Trophoblast cell (in vitro differentiated cells and primary cell): ENCODE measurements around the gene TBCD.

Experiments used
- DNase-seq, 2 donors: peaks; one replicate each; pipeline ENCODE4 v3.0.0-alpha.2; 2016
- H2AFZ ChIP-seq: 2 replicates; pipeline ENCODE4 v1.6.1; 2013; ENCODE audit warnings: low read length, moderate library complexity, mild to moderate bottlenecking; ENCODE audit not compliant: insufficient read depth, poor library complexity
- H2AK5ac ChIP-seq: 2 replicates; pipeline ENCODE4 v1.6.1; 2013; ENCODE audit warnings: mild to moderate bottlenecking, low read length
- H2BK120ac ChIP-seq: 2 replicates; pipeline ENCODE4 v1.6.1; 2013; ENCODE audit warnings: low read length, mild to moderate bottlenecking, moderate library complexity; ENCODE audit not compliant: insufficient read depth, poor library complexity
- H2BK12ac ChIP-seq: 2 replicates; pipeline ENCODE4 v1.6.1; 2013; ENCODE audit warnings: mild to moderate bottlenecking, low read length, moderate library complexity
- H2BK5ac ChIP-seq: 2 replicates; pipeline ENCODE4 v1.6.1; 2013; ENCODE audit warnings: low read length, low read depth, moderate library complexity, mild to moderate bottlenecking; ENCODE audit not compliant: poor library complexity
- H3K14ac ChIP-seq: 2 replicates; pipeline ENCODE4 v1.6.1; 2013; ENCODE audit warnings: mild to moderate bottlenecking, low read length
- H3K18ac ChIP-seq: 2 replicates; pipeline ENCODE4 v1.6.1; 2013; ENCODE audit warnings: mild to moderate bottlenecking, low read length
- H3K23ac ChIP-seq: 2 replicates; pipeline ENCODE4 v1.6.1; 2013; ENCODE audit warnings: low read length
- H3K27ac ChIP-seq: 2 replicates; pipeline ENCODE4 v1.5.1; 2013; ENCODE audit warnings: low read depth, mild to moderate bottlenecking, inconsistent platforms, low read length, moderate library complexity
- H3K27me3 ChIP-seq: 2 replicates; pipeline ENCODE4 v1.6.1; 2013; ENCODE audit warnings: inconsistent platforms, mild to moderate bottlenecking, low read length, moderate library complexity; ENCODE audit not compliant: insufficient read depth
- H3K36me3 ChIP-seq, 2 experiments: 1 replicate in 1 of 2; 2 replicates in 1 of 2; pipeline ENCODE4 v1.6.1; 2013; ENCODE audit warnings: low read length in 2 of 2, mild to moderate bottlenecking in 2 of 2, moderate library complexity in 1 of 2; ENCODE audit not compliant: insufficient read depth in 2 of 2, control insufficient read depth in 1 of 2
- H3K4ac ChIP-seq: 2 replicates; pipeline ENCODE4 v1.6.1; 2013; ENCODE audit warnings: low read depth, mild to moderate bottlenecking, low read length, moderate library complexity
- H3K4me1 ChIP-seq, 2 experiments: 1 replicate in 1 of 2; 2 replicates in 1 of 2; pipeline ENCODE4 v1.6.1; 2013; ENCODE audit warnings: low read length in 2 of 2, mild to moderate bottlenecking in 2 of 2, moderate library complexity in 1 of 2; ENCODE audit not compliant: insufficient read depth in 2 of 2, control insufficient read depth in 1 of 2
- H3K4me2 ChIP-seq: 2 replicates; pipeline ENCODE4 v1.6.1; 2013; ENCODE audit warnings: inconsistent platforms, mild to moderate bottlenecking, low read length, moderate library complexity
- H3K4me3 ChIP-seq: 2 replicates; pipeline ENCODE4 v1.5.1; 2013; ENCODE audit warnings: mild to moderate bottlenecking, low read depth, low read length, inconsistent platforms
- H3K79me1 ChIP-seq: one replicate; pipeline ENCODE4 v1.6.1; 2013; ENCODE audit warnings: low read length
- H3K79me2 ChIP-seq: 2 replicates; pipeline ENCODE4 v1.6.1; 2013; ENCODE audit warnings: low read length, mild to moderate bottlenecking; ENCODE audit not compliant: control insufficient read depth, insufficient read depth, poor library complexity
- H3K9ac ChIP-seq: 2 replicates; pipeline ENCODE4 v1.6.1; 2013; ENCODE audit warnings: mild to moderate bottlenecking, low read length
- H3K9me3 ChIP-seq: 2 replicates; pipeline ENCODE4 v1.6.1; 2013; ENCODE audit warnings: low read depth, mild to moderate bottlenecking, control low read depth, inconsistent platforms, low read length; ENCODE audit not compliant: insufficient read depth
- H4K12ac ChIP-seq: 2 replicates; pipeline ENCODE4 v1.6.1; 2013; ENCODE audit warnings: low read depth, mild to moderate bottlenecking, low read length, moderate library complexity
- H4K8ac ChIP-seq: 2 replicates; pipeline ENCODE4 v1.6.1; 2013; ENCODE audit warnings: low read depth, mild to moderate bottlenecking, low read length, moderate library complexity
- H4K91ac ChIP-seq: one replicate; pipeline ENCODE4 v1.6.1; 2013; ENCODE audit warnings: low read depth, mild to moderate bottlenecking, low read length, moderate library complexity
- WGBS: extraction: QIAGEN DNeasy Blood & Tissue Kit; methylation state at CpG from one replicate; pipeline ENCODE4 v1.1.7; 2013; ENCODE audit warnings: missing lambda C conversion rate; ENCODE audit not compliant: insufficient read length, insufficient coverage; ENCODE audit errors: extremely low coverage; 5-methylcytosine and 5-hydroxymethylcytosine counted together

Gene TBCD

DNA sequence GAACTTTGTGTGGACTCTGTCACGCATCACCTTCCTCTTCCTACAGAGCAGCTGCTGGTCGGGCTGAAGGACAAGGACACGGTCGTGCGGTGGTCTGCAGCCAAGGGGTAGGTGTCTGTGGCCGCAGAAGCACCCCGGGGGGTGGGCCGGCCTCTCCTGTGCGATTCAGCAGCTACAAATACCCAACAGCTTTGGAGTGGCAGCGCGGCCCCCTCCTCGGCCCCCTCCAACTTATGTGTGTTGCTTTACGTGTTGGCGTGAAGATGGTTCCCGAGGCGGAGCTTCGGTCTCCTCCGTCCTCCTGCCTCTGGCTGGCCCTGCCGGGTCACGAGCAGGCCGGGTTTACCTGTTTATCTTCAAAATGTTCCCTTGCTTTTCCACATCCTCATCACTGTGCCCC is 55.7 kb downstream of the TBCD start:
- no peak overlapping the region for H2AFZ ChIP-seq
- no peaks in the 10 kb centered on the region for H3K79me1 ChIP-seq
- H4K12ac ChIP-seq: no peak overlapping the region
- H2AK5ac ChIP-seq: no peak overlapping the region
- no peak overlapping the region for H3K18ac ChIP-seq
- no peak overlapping the region for H2BK5ac ChIP-seq
- H3K36me3 ChIP-seq: peaks cover 4 to 7% of the 10 kb centered on the region in 2 experiments
- H2BK12ac ChIP-seq: no peak overlapping the region
- H3K14ac ChIP-seq: no peak overlapping the region
- H4K8ac ChIP-seq: no peak overlapping the region
- no peak overlapping the region for H3K4me3 ChIP-seq
- no peak overlapping the region for H3K27ac ChIP-seq
- H2BK120ac ChIP-seq: no peak overlapping the region
- H3K9me3 ChIP-seq: no peaks in the 10 kb centered on the region
- H3K4me1 ChIP-seq: peaks cover 6 to 8% of the 10 kb centered on the region in 2 experiments
- H3K79me2 ChIP-seq: peaks cover 1% of the 10 kb centered on the region
- no CpG with 5 or more reads among the region's 21 CpGs for WGBS
- peak overlapping the region; percentile 13 for H4K91ac ChIP-seq
- H3K4ac ChIP-seq: no peak overlapping the region
- no peak overlapping the region for H3K9ac ChIP-seq
- DNase-seq: no peak
- H3K27me3 ChIP-seq: no peaks in the 10 kb centered on the region
- H3K4me2 ChIP-seq: no peak overlapping the region
- no peak overlapping the region for H3K23ac ChIP-seq

DNA sequence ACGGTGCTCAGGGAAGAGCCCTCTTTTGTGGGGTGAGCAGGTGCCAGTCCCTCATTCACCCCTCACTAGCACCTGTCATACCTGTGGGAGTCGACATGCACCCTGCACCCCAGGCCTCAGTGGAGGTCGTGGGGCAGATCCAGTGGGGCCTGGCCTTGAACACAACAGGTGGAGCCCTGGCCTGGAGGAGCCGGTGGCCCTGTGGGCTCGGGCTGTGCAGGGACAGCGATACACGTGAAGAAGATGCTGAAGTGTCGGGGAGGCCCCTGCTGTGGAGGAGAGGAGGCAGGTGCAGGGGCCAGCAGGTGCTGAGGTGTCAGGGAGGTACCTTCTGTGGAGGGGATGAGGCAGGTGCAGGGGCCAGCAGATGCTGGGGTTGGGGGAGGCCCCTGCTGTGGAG is 56.1 kb downstream of the TBCD start:
- Histone ChIP-seq H3K27ac (no peak overlapping the region), H3K9ac (no peak overlapping the region), H3K27me3 (no peaks in the 10 kb centered on the region), H3K14ac (no peak overlapping the region), H3K79me2 (peaks cover 1% of the 10 kb centered on the region), H3K18ac (no peak overlapping the region), H2BK5ac (no peak overlapping the region), H3K36me3 (peaks cover 4 to 7% of the 10 kb centered on the region in 2 experiments), H2BK12ac (no peak overlapping the region), H3K23ac (no peak overlapping the region), H3K4me1 (peaks cover 6 to 8% of the 10 kb centered on the region in 2 experiments), H2BK120ac (no peak overlapping the region), H2AK5ac (no peak overlapping the region), H3K9me3 (no peaks in the 10 kb centered on the region), H3K4me3 (no peak overlapping the region), H4K91ac (no peak overlapping the region), H3K79me1 (no peaks in the 10 kb centered on the region), H4K12ac (no peak overlapping the region), H2AFZ (no peak overlapping the region), H4K8ac (no peak overlapping the region), H3K4me2 (no peak overlapping the region), H3K4ac (no peak overlapping the region)
- DNase-seq: no peak
- WGBS: no CpG with 5 or more reads among the region's 8 CpGs

DNA sequence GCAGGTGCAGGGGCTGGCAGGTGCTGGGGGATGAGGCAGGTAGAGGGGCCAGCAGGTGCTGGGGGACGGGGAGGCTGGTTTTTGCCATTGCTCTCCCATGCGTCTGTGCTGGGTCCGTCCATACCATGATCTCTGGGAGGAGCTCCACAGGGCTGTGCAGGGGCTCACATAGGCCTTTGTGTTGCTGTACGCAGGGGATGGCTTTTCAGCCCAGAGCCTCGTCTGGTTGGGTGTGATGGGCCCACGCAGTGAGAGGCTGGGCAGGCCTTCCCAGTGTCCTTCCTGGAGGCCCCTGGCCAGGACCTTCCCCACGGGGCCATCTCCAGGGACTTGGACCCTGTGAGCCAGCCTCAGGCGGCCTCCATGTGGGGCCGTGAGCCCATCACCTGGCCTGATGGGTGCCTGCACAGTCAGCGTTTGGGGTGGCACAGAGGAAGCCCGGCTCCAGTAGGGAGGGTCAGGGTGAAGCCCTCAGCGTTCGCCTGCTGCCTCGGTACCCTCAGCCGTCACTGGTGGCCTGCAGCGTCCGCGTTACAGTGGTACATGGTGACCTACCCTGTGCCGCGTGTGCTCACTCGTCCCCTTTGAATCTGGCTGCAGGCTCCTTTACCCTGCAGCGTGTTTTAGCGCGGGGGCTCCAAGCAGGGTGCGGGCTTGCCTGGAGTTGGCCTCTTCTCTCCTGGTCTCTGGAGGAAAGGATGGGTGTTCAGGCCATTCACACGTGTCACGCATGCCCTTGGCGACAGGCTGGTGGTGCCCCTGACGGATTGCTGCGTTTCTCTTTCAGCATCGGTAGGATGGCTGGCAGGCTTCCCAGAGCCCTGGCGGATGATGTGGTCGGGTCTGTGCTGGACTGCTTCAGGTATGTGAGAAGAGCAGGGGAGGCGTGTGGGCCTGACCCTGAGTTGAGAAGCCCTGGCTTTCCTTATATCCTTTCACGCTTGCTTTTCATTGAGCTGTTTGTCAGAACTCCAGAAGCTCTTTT is 57.3 kb downstream of the TBCD start:
- no peak overlapping the region for H3K4me2 ChIP-seq
- H3K27me3 ChIP-seq: no peaks in the 10 kb centered on the region
- no peak overlapping the region for H3K23ac ChIP-seq
- DNase-seq: peak in 1 of 2 donors; percentile 33
- H2BK5ac ChIP-seq: no peak overlapping the region
- WGBS: no CpG with 5 or more reads among the region's 35 CpGs
- peaks cover 1% of the 10 kb centered on the region for H3K79me2 ChIP-seq
- no peak overlapping the region for H4K12ac ChIP-seq
- no peak overlapping the region for H3K27ac ChIP-seq
- no peak overlapping the region for H3K4ac ChIP-seq
- H3K14ac ChIP-seq: no peak overlapping the region
- no peak overlapping the region for H3K4me3 ChIP-seq
- no peak overlapping the region for H2AFZ ChIP-seq
- H3K18ac ChIP-seq: no peak overlapping the region
- H4K91ac ChIP-seq: no peak overlapping the region
- H2BK120ac ChIP-seq: no peak overlapping the region
- H2AK5ac ChIP-seq: no peak overlapping the region
- H2BK12ac ChIP-seq: no peak overlapping the region
- no peak overlapping the region for H4K8ac ChIP-seq
- H3K36me3 ChIP-seq: peaks cover 4 to 7% of the 10 kb centered on the region in 2 experiments
- H3K4me1 ChIP-seq: peaks cover 6 to 8% of the 10 kb centered on the region in 2 experiments
- no peaks in the 10 kb centered on the region for H3K79me1 ChIP-seq
- no peak overlapping the region for H3K9ac ChIP-seq
- no peaks in the 10 kb centered on the region for H3K9me3 ChIP-seq

DNA sequence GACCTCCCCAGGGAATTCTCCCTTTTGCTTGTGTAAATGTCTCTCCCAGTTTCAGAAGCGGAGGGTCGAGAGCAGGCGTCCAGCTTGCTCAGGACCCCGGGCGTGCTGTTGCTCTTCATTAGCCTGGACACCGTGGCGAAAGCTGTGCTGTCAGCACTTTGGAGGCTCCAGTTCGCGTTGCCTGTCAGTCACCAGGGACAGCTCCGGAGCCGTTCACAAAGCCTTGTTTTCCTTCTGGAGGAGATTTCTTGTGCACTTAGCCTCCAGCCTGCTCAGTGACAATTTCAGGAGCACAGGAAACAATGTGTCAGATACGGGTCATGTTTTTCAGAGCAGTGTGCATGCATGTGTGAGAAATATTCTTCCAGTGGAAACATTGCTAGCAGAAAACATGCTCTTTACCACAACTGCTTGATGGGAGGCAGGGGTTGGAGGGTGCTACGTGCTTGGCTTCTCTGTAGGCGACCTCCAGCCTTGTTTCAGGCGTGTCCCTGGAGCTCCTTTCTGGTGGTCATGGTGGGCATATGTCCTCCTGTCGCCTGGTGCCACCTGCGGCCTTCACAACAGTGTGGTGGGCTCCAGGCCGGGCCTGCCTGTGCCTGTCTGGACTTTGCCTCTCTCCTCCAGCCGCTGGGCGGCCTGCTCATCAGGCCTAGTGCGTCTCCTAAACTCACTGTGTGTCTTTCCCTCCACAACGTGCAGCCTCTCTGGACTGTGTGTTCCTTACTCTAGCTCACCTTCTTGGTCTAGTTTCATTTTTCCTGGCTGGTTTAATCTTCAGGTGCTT is 59.0 kb downstream of the TBCD start:
- no CpG with 5 or more reads among the region's 22 CpGs for WGBS

More for the DNA sequence above, 59.0 kb downstream of the TBCD start:
- H3K27ac ChIP-seq: no peak overlapping the region
- no peak overlapping the region for H2AK5ac ChIP-seq
- peaks cover 1% of the 10 kb centered on the region for H3K79me2 ChIP-seq
- no peak overlapping the region for H4K8ac ChIP-seq
- H3K79me1 ChIP-seq: no peaks in the 10 kb centered on the region
- no peaks in the 10 kb centered on the region for H3K9me3 ChIP-seq
- H2BK5ac ChIP-seq: no peak overlapping the region
- H3K18ac ChIP-seq: no peak overlapping the region
- H3K4ac ChIP-seq: no peak overlapping the region
- no peak overlapping the region for H3K23ac ChIP-seq
- H3K4me3 ChIP-seq: no peak overlapping the region
- H3K4me1 ChIP-seq: peaks cover 6 to 8% of the 10 kb centered on the region in 2 experiments
- H2BK120ac ChIP-seq: no peak overlapping the region
- no peak overlapping the region for H2AFZ ChIP-seq
- H3K27me3 ChIP-seq: no peaks in the 10 kb centered on the region
- no peak overlapping the region for H3K4me2 ChIP-seq
- no peak overlapping the region for H4K12ac ChIP-seq
- H3K9ac ChIP-seq: no peak overlapping the region
- H2BK12ac ChIP-seq: no peak overlapping the region
- no peak overlapping the region for H3K14ac ChIP-seq
- no peak overlapping the region for H4K91ac ChIP-seq
- peak in 1 of 2 donors; percentile 22 for DNase-seq
- peaks cover 6 to 9% of the 10 kb centered on the region in 2 experiments for H3K36me3 ChIP-seq
